D341Med (cell line): Measurements from ENCODE around the gene LAD1.

Experiments
- DNase-seq: peaks from one replicate; pipeline ENCODE4 v3.0.0; 2012; ENCODE audit warnings: low spot score

Gene LAD1

GRCh38 chr1:201347498-201348210 is 51.5 kb downstream of the LAD1 start:
- no peak for DNase-seq

- DNase-seq, result no peak
Measured at GRCh38 chr1:201346987-201347386, 52.1 kb downstream of the LAD1 start.

- DNase-seq, result peak; percentile 60
Measured at GRCh38 chr1:201346337-201346939, 52.7 kb downstream of the LAD1 start.

GRCh38 chr1:201345081-201345355 is 54.1 kb downstream of the LAD1 start:
- DNase-seq, result no peak

- no peak for DNase-seq
Measured at GRCh38 chr1:201344206-201345080, 54.7 kb downstream of the LAD1 start.

GRCh38 chr1:201341377-201341776 is 57.7 kb downstream of the LAD1 start:
- no peak for DNase-seq

- DNase-seq, result no peak
Measured at GRCh38 chr1:201336711-201337450, 62.2 kb downstream of the LAD1 start.

GRCh38 chr1:201335901-201336300 is 63.2 kb downstream of the LAD1 start:
- no peak for DNase-seq

GRCh38 chr1:201335174-201335870 is 63.8 kb downstream of the LAD1 start:
- no peak for DNase-seq

GRCh38 chr1:201334325-201335173 is 64.6 kb downstream of the LAD1 start:
- DNase-seq, result no peak

GRCh38 chr1:201332616-201333335 is 66.3 kb downstream of the LAD1 start:
- DNase-seq, result no peak

- no peak for DNase-seq
Measured at GRCh38 chr1:201332021-201332420, 67.1 kb downstream of the LAD1 start.

GRCh38 chr1:201331166-201331565 is 68.0 kb downstream of the LAD1 start:
- DNase-seq, result no peak
